GM10266 (cell line): Measurements from ENCODE around the gene CST6.

Source experiments
- DNase-seq: peaks from one replicate; pipeline ENCODE4 v3.0.0; 2012; ENCODE audit errors: extremely low spot score
- CTCF ChIP-seq: IDR thresholded peaks from 2 replicates; pipeline ENCODE4 v1.5.1; 2012; ENCODE audit warnings: mild to moderate bottlenecking, low read depth; ENCODE audit not compliant: control insufficient read depth, insufficient read depth; ENCODE audit errors: missing control alignments

CST6 gene

DNA sequence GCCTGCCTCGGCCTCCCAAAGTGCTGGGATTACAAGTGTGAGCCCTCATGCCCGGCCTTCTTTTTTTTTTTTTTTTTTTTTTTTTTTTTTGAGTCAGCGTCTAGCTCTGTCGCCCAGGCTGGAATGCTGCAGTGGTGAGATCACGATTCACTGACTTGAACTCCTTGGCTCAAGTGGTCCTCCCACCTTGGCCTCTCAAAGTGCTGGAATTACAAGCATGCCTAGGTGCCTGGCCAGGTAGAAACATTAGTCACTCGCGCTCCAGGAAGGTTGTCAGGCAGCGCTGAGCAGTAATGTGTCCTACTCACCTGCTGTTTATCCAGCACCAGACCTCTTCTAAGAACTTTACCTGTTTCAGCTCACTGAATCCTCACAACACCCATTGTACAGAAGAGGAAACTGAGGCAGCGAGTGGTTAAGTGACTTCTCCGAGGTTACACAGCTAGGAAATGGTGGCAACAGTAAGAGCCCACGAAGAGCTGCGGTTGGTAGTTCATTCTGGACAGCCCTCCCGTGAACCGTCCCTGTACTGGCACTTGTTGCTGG, 496 bp upstream of the CST6 start:
- TF ChIP-seq CTCF: no peak
- DNase-seq: no peak

GRCh38 chr11:66012371-66012945, 650 bp downstream of the CST6 start:
- DNase-seq: no peak
- no peak for TF ChIP-seq CTCF

DNA sequence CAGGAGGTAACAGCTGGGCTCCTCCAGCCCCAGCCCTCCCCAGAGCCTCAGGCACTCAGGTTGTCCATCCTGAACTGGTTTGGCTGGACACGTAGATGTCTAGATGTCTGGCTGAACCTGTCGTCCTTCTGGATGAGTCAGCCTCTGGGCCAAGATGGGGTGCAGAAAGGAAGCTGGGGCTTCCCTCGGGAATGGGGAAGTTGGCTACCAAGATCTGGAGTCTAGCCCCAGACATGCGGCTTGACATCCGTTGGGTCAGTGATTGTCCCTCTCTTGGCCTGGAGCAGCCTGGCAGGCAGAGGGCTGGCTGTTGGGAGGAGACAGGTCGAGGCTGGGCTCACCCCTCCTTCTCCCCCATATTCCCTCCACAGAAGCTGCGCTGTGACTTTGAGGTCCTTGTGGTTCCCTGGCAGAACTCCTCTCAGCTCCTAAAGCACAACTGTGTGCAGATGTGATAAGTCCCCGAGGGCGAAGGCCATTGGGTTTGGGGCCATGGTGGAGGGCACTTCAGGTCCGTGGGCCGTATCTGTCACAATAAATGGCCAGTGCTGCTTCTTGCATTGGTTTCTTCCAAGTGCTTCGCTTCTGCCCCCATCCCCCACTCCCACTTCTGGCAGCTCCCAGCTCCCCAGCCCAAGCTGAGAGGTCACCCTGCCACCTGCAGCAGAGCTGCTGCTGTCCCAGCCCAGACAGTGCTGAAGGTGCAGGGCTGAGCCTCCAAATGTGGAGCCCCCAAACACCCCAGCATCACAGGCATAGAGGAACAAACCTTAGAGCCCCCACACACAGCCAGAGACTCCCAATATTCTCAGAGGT, 1.3 kb downstream of the CST6 start:
- TF ChIP-seq CTCF: no peak
- no peak for DNase-seq

DNA sequence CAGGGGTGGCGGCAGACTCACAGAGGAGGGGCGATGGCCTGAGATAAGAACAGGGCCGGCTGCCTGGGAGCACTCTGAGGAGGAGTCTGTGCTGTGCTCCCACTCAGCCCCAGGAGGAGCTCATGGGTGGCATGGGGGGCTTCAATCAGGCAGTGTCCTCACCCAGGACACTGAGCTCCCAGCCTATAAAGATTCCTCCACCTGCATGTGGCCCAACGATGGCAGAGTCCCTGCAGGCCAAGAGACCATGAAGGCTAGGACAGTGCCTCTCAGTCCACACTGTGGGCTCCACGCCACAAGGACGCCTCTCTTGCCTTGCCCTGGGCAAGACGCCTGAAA, 1.9 kb downstream of the CST6 start:
- DNase-seq: no peak

GRCh38 chr11:66014804-66015453, 3.1 kb downstream of the CST6 start:
- DNase-seq: no peak
- TF ChIP-seq CTCF: no peak

More for the DNA sequence above, 1.9 kb downstream of the CST6 start:
- TF ChIP-seq CTCF: no peak

DNA sequence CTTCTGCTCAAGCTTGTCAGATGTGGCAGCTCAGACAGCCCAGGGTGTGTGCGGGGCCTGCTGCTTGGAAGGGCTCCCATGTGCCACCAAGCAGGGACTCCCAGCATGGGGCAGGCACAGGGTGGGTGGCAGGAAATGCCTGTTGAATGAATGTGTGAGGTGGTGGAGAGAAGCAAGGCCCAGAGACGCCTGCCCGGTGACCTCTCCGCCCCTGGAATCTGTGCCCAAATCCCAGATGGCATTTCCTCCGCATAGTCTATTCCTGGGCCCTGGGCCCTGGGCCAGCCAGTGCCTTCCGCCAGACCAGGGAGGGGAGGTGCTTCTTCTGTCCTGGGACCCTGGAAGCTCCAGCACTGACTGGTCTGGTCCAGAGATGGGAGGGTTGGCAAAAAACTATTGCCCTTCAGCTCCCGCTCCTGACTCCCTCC, 3.7 kb downstream of the CST6 start:
- no peak for DNase-seq
- no peak for TF ChIP-seq CTCF
